ENCODE data around the gene IPO9. TPM values are rescaled to one million over a fixed set of nuclear protein-coding genes. Genes with fewer than 3 reads are reported as not detected.

The IPO9 gene
- total and polyA plus RNA-seq, 10 of the 15 experiments (the other 5 are each of a cell fraction or from before 2014, with no cell fraction given), result 19.1 to 77.3 (median 34.1) TPM

DNA sequence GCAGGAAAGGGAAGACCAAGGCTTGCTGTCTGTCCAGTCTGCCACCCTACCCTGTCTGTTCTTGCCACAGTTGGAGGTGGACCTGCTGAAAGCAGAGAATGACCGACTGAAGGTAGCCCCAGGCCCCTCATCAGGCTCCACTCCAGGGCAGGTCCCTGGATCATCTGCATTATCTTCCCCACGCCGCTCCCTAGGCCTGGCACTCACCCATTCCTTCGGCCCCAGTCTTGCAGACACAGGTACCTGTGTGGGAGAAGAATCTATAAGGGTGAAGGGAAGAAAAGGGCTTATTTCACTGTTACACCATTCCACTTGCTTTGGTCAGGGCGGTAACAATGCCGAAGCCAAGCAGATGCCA is 20.3 kb upstream of the IPO9 start:
- intact Hi-C loops (cut with micrococcal nuclease; ENCODE audit: unreplicated experiment), result no loop called here
- Histone ChIP-seq H3K4me3 (no peak overlapping the region), H3K4me2 (ENCODE audit: control insufficient read depth, insufficient read depth) (no peak overlapping the region)

DNA sequence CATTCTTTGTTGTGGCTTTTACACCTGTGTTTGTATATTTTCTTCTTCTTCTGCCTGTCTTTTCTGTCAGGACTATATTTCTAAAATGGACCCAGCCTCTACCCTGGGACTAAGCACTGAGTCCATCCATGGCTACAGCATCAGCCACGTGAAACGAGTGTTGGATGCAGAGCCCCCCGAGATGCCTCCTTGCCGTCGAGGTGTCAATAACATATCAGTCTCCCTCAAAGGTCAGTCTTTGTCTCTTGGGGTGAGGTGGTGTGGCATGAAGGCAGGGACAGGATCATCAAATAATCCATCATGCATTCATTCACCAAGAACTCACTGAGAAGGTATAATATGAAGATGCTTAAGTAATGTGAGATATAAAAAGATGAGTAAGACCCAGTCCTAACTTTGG is 19.1 kb upstream of the IPO9 start:
- CTCF ChIA-PET, result no interaction called here
- H3K4me1 ChIP-seq (ENCODE audit: control insufficient read depth, insufficient read depth, low read length), result no peaks in the 10 kb centered on the region
- TF ChIP-seq DPF2 (IDR thresholded peaks at IDR 0.05), result no peak
- no peak for TF ChIP-seq NFYB (IDR thresholded peaks at IDR 0.05; ENCODE audit: insufficient read depth, low read depth, low read length)
- TF ChIP-seq BMI1 (IDR thresholded peaks at IDR 0.05; ENCODE audit: borderline replicate concordance), result no peak
- TF ChIP-seq, protein P1, sequence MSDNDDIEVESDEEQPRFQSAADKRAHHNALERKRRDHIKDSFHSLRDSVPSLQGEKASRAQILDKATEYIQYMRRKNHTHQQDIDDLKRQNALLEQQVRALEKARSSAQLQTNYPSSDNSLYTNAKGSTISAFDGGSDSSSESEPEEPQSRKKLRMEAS (IDR thresholded peaks at IDR 0.05; ENCODE audit: low read depth, low read length), result no peak
- no peak for TF ChIP-seq WRNIP1 (IDR thresholded peaks at IDR 0.05; ENCODE audit: borderline replicate concordance, low read depth, low read length)
- TF ChIP-seq, protein P2, sequence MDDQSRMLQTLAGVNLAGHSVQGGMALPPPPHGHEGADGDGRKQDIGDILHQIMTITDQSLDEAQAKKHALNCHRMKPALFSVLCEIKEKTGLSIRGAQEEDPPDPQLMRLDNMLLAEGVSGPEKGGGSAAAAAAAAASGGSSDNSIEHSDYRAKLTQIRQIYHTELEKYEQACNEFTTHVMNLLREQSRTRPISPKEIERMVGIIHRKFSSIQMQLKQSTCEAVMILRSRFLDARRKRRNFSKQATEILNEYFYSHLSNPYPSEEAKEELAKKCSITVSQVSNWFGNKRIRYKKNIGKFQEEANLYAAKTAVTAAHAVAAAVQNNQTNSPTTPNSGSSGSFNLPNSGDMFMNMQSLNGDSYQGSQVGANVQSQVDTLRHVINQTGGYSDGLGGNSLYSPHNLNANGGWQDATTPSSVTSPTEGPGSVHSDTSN (IDR thresholded peaks at IDR 0.05; ENCODE audit: insufficient replicate concordance, low read depth, low read length), result no peak
- TF ChIP-seq, protein P3, sequence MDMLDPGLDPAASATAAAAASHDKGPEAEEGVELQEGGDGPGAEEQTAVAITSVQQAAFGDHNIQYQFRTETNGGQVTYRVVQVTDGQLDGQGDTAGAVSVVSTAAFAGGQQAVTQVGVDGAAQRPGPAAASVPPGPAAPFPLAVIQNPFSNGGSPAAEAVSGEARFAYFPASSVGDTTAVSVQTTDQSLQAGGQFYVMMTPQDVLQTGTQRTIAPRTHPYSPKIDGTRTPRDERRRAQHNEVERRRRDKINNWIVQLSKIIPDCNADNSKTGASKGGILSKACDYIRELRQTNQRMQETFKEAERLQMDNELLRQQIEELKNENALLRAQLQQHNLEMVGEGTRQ (IDR thresholded peaks at IDR 0.05; ENCODE audit: borderline replicate concordance, low read depth, low read length), result no peak
- no peak for TF ChIP-seq CBX3 (IDR thresholded peaks at IDR 0.05; ENCODE audit: borderline replicate concordance, low read depth)
- TF ChIP-seq, protein P4, sequence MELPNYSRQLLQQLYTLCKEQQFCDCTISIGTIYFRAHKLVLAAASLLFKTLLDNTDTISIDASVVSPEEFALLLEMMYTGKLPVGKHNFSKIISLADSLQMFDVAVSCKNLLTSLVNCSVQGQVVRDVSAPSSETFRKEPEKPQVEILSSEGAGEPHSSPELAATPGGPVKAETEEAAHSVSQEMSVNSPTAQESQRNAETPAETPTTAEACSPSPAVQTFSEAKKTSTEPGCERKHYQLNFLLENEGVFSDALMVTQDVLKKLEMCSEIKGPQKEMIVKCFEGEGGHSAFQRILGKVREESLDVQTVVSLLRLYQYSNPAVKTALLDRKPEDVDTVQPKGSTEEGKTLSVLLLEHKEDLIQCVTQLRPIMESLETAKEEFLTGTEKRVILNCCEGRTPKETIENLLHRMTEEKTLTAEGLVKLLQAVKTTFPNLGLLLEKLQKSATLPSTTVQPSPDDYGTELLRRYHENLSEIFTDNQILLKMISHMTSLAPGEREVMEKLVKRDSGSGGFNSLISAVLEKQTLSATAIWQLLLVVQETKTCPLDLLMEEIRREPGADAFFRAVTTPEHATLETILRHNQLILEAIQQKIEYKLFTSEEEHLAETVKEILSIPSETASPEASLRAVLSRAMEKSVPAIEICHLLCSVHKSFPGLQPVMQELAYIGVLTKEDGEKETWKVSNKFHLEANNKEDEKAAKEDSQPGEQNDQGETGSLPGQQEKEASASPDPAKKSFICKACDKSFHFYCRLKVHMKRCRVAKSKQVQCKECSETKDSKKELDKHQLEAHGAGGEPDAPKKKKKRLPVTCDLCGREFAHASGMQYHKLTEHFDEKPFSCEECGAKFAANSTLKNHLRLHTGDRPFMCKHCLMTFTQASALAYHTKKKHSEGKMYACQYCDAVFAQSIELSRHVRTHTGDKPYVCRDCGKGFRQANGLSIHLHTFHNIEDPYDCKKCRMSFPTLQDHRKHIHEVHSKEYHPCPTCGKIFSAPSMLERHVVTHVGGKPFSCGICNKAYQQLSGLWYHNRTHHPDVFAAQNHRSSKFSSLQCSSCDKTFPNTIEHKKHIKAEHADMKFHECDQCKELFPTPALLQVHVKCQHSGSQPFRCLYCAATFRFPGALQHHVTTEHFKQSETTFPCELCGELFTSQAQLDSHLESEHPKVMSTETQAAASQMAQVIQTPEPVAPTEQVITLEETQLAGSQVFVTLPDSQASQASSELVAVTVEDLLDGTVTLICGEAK (IDR thresholded peaks at IDR 0.05; ENCODE audit: borderline replicate concordance), result no peak

More for the DNA sequence above, 20.3 kb upstream of the IPO9 start:
- RAD21 ChIA-PET (ENCODE audit: unreplicated experiment), result no interaction called here
- FAIRE-seq (no peak), DNase-seq (ENCODE audit: low read depth, low spot score) (no peak), ATAC-seq (no peak)
- CTCF ChIA-PET, result no interaction called here
- SMC1A ChIA-PET (ENCODE audit: uncharacterized antibody, unreplicated experiment), result interaction anchor here (0.6 kb wide), 1 partner anchor 337 kb away, joined by 3 read pairs; no protein-coding TSS in a partner anchor
- 66% methylated on average over 6 of the region's 6 CpGs for WGBS (ENCODE audit: insufficient coverage, insufficient replicate concordance, low lambda C conversion rate, missing lambda C conversion rate)
- in situ Hi-C loops (cut with MboI), result no loop called here
- no peaks in the 10 kb centered on the region for H3K4me1 ChIP-seq (ENCODE audit: control insufficient read depth, insufficient read depth, low read length)
- no peaks in the 10 kb centered on the region for H3K36me3 ChIP-seq (ENCODE audit: control insufficient read depth in 2 of 2, insufficient read depth in 2 of 2, low read length in 1 of 2)
- no peak overlapping the region for H3K27ac ChIP-seq (ENCODE audit: control insufficient read depth, insufficient read depth)
- no peaks in the 10 kb centered on the region for H4K20me1 ChIP-seq (ENCODE audit: control insufficient read depth, insufficient read depth)
- no peaks in the 10 kb centered on the region for H3K27me3 ChIP-seq (replicated peaks in 1 of 2; ENCODE audit: control insufficient read depth in 2 of 2, insufficient read depth in 2 of 2, low read length in 1 of 2)
- TF ChIP-seq ZSCAN29 (IDR thresholded peaks at IDR 0.05) (no peak), FOXM1 (IDR thresholded peaks at IDR 0.05; ENCODE audit: low read depth, low read length) (no peak), CBX5 (IDR thresholded peaks at IDR 0.05; ENCODE audit: low read depth) (no peak), KAT2A (conservative IDR thresholded peaks at IDR 0.05; ENCODE audit: control insufficient read depth, low read depth, low read length) (no peak), SREBF1 (IDR thresholded peaks at IDR 0.05; ENCODE audit: low read length) (no peak), PML (IDR thresholded peaks at IDR 0.05; ENCODE audit: low read length) (no peak)
- H3K9me3 ChIP-seq (replicated peaks; ENCODE audit: control insufficient read depth, insufficient read depth, low read length), result no peaks in the 10 kb centered on the region
- no peaks in the 10 kb centered on the region for H3K79me2 ChIP-seq (ENCODE audit: control insufficient read depth, insufficient read depth, low read length)
- no peak overlapping the region for H2AFZ ChIP-seq (ENCODE audit: control insufficient read depth, low read depth, low read length)
- no peak overlapping the region for H3K9ac ChIP-seq (ENCODE audit: control insufficient read depth, insufficient read depth, low read length)
- POLR2A ChIA-PET, result no interaction called here
- BruUV-seq (replicated peaks), result no TSS peak

More for the DNA sequence above, 19.1 kb upstream of the IPO9 start:
- no peaks in the 10 kb centered on the region for H4K20me1 ChIP-seq (ENCODE audit: control insufficient read depth, insufficient read depth)
- no peak overlapping the region for H3K27ac ChIP-seq (ENCODE audit: control insufficient read depth, insufficient read depth)
- no peaks in the 10 kb centered on the region for H3K79me2 ChIP-seq (ENCODE audit: control insufficient read depth, insufficient read depth, low read length)
- intact Hi-C loops (cut with micrococcal nuclease; ENCODE audit: unreplicated experiment), result no loop called here
- ChIA-PET RAD21 (ENCODE audit: unreplicated experiment) (no interaction called here), POLR2A (no interaction called here), SMC1A (ENCODE audit: uncharacterized antibody, unreplicated experiment) (no interaction called here)
- FAIRE-seq (no peak), ATAC-seq (no peak), DNase-seq (ENCODE audit: low read depth, low spot score) (no peak)
- 28% methylated on average over 5 of the region's 5 CpGs for WGBS (ENCODE audit: insufficient coverage, insufficient replicate concordance, low lambda C conversion rate, missing lambda C conversion rate)
- H3K27me3 ChIP-seq (replicated peaks in 1 of 2; ENCODE audit: control insufficient read depth in 2 of 2, insufficient read depth in 2 of 2, low read length in 1 of 2), result no peaks in the 10 kb centered on the region
- no peak overlapping the region for H3K4me2 ChIP-seq (ENCODE audit: control insufficient read depth, insufficient read depth)
- in situ Hi-C loops (cut with MboI), result no loop called here
- no TSS peak for BruUV-seq (replicated peaks)
- no peaks in the 10 kb centered on the region for H3K36me3 ChIP-seq (ENCODE audit: control insufficient read depth in 2 of 2, insufficient read depth in 2 of 2, low read length in 1 of 2)
- no peak overlapping the region for H2AFZ ChIP-seq (ENCODE audit: control insufficient read depth, low read depth, low read length)
- H3K9ac ChIP-seq (ENCODE audit: control insufficient read depth, insufficient read depth, low read length), result no peak overlapping the region
- no peaks in the 10 kb centered on the region for H3K9me3 ChIP-seq (replicated peaks; ENCODE audit: control insufficient read depth, insufficient read depth, low read length)
- H3K4me3 ChIP-seq, result no peak overlapping the region

Data from GM12878 (cell line).